ENCODE results near the gene RDH12. TPM values are rescaled to one million over a fixed set of nuclear protein-coding genes. Genes with fewer than 3 reads are reported as not detected.
"Not testable (repeated sequence)": the region's sequence is repeated elsewhere in the genome, so short reads cannot be mapped to it uniquely, and the experiment has no call there.

The RDH12 gene
- total RNA-seq, 3 donors from 2014 or later: not detected

DNA sequence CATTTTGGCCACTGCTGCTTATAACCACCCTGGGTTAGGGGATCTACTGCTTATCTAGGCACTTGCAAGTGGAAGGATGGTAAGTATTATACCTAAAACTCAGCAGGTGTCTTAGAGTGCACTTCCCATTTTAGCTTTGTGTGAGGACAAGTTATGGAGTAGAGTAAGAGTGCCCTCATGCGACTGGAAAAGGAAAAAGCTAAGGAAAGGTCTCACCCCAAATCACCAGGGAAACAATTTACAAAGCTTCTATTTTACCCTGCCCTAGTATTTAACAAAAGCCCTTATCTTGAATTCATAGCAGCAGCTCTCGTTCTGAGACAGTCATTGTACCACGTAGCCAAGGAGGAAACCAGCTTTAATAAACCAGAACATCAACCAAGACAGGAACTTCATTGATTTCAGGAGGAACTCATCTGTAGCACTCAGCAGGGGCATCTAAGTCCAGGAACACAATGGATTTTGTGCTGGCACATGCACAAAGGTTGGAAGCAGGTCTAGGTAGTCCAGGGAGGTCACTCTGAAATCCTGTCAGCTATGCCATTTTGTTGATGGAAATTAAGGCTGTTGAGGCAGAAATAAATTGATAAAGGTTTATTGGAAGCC, 2.9 kb downstream of the RDH12 start:
- DNase-seq (peak in 1 of 3 donors; percentile 61), ATAC-seq (peak; percentile 85)
- intact Hi-C loops (cut with DNase I, micrococcal nuclease): loop anchor here in 1 of 2 donors (1.0 kb wide), 1 partner anchor 85 kb away; the partner anchor contains the start of gene ARG2

DNA sequence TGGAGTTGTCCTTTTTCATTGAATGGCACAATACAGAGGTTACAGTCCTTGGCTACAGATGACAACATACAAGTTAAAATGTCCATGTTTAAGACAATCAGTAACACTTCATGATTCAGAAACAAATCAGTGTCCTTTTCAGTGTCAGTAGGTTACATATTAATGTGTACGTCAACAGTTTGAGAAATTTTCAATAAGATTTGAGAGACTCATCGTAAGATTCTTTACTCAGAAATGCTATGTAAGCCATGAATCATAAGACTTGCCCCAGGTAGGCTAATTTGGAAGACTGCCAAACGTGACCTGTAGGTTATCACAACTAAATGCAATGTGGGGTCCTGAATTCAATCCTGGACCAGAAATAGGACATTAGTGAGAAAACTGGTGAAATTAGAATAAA, 3.5 kb downstream of the RDH12 start:
- no peak for ATAC-seq
- TF ChIP-seq, protein P1, sequence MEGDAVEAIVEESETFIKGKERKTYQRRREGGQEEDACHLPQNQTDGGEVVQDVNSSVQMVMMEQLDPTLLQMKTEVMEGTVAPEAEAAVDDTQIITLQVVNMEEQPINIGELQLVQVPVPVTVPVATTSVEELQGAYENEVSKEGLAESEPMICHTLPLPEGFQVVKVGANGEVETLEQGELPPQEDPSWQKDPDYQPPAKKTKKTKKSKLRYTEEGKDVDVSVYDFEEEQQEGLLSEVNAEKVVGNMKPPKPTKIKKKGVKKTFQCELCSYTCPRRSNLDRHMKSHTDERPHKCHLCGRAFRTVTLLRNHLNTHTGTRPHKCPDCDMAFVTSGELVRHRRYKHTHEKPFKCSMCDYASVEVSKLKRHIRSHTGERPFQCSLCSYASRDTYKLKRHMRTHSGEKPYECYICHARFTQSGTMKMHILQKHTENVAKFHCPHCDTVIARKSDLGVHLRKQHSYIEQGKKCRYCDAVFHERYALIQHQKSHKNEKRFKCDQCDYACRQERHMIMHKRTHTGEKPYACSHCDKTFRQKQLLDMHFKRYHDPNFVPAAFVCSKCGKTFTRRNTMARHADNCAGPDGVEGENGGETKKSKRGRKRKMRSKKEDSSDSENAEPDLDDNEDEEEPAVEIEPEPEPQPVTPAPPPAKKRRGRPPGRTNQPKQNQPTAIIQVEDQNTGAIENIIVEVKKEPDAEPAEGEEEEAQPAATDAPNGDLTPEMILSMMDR (IDR thresholded peaks at IDR 0.05): no peak
- peaks cover 7% of the 10 kb centered on the region for H3K9me3 ChIP-seq
- H3K4me1 ChIP-seq (ENCODE audit: low read depth): no peaks in the 10 kb centered on the region
- intact Hi-C loops (cut with DNase I, micrococcal nuclease): no loop called here
- DNase-seq: no peak
- H3K4me3 ChIP-seq: no peak overlapping the region
- H3K36me3 ChIP-seq (ENCODE audit: low read depth): no peaks in the 10 kb centered on the region

More for the DNA sequence above, 2.9 kb downstream of the RDH12 start:
- TF ChIP-seq, protein P1 (IDR thresholded peaks at IDR 0.05): no peak
- Histone ChIP-seq H3K4me3 (no peak overlapping the region), H3K36me3 (ENCODE audit: low read depth) (no peaks in the 10 kb centered on the region), H3K9me3 (peaks cover 2% of the 10 kb centered on the region), H3K4me1 (ENCODE audit: low read depth) (no peaks in the 10 kb centered on the region)

DNA sequence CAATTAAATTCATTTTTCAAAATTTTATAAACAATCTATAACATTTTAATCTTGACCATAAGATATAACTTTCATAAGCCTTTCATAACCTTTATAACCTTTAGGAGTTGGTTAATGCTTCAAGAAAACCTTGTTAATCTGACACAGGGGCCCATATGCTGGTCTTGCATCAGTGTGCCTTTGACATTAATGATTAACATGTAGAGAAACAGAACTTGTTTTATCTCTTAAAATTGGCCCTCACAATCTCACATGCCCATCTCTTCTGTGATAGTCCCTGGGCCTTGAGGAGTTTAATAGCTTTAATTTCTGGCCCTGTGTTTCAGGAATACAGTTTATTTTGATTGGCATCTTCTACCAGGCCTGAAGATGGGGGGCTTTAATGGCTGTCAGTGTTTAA, 7.7 kb downstream of the RDH12 start:
- H3K4me1 ChIP-seq (ENCODE audit: low read depth); ATAC-seq; DNase-seq; H3K36me3 ChIP-seq (ENCODE audit: low read depth); H3K4me3 ChIP-seq; intact Hi-C loops (cut with DNase I, micrococcal nuclease); H3K9me3 ChIP-seq: not testable (repeated sequence)

DNA sequence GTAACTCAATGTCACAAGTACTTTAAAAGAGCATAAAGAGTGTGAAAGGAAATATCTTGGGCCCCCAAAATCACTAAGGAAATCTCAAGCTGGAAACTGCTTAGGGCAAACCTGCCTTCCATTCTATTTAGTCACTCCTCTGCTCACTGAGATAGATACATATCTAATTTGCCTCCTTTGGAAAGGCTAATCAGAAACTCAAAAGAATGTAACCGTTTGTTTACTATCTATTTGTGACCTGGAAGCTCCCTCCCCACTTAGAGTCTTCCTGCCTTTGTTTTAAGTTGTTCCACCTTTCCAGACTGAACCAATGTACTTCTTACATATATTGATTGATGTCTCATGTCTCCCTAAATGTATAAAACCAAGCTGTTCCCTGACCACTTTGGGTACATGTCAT, 8.1 kb downstream of the RDH12 start:
- DNase-seq; intact Hi-C loops (cut with DNase I, micrococcal nuclease); H3K4me3 ChIP-seq; H3K4me1 ChIP-seq (ENCODE audit: low read depth); H3K9me3 ChIP-seq; ATAC-seq; H3K36me3 ChIP-seq (ENCODE audit: low read depth): not testable (repeated sequence)

DNA sequence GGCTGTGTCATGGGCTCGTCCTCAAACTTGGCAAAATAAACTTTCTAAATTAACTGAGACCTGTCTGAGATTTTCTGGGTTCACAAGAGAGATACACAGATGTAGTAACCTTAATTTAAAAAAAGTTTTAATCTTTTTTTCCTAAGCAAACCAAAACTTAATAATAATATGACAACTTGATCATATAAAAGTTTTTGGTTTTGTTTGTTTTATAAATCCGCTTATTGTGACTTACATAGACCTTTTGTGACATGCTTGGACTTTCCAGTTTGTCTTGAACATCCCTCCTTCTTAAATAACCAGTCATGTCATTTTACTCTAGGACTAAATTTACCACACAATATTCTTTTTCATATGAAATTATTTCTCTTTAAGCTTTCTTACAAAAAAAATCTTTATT, 8.5 kb downstream of the RDH12 start:
- H3K36me3 ChIP-seq (ENCODE audit: low read depth): no peaks in the 10 kb centered on the region
- no peaks in the 10 kb centered on the region for H3K4me1 ChIP-seq (ENCODE audit: low read depth)
- no peak for ATAC-seq
- no peak overlapping the region for H3K4me3 ChIP-seq
- intact Hi-C loops (cut with DNase I, micrococcal nuclease): no loop called here
- TF ChIP-seq, protein P1 (IDR thresholded peaks at IDR 0.05): no peak
- H3K9me3 ChIP-seq: peaks cover 9% of the 10 kb centered on the region
- no peak for DNase-seq

DNA sequence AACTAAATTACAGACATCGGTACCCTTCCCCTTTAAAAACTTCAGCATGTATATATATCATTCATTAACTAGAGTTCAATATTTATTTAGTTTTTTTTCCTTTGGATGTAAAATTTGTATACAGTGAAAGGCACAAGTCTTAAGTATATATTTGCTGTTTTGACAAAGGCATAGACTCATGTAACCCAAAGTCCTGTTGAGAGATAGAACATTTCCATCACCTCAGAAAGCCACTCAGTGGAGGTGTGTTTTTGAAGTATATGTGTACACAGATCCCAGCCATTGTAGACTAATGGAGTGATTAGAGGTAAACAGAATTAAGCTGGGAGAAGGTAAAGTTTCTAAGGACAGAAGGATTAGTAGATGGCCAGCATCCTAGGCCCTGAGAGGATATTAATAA, 15.4 kb downstream of the RDH12 start:
- Histone ChIP-seq H3K4me1 (ENCODE audit: low read depth) (peaks cover 3% of the 10 kb centered on the region), H3K36me3 (ENCODE audit: low read depth) (no peaks in the 10 kb centered on the region), H3K9me3 (no peaks in the 10 kb centered on the region), H3K4me3 (no peak overlapping the region)
- TF ChIP-seq, protein P1 (IDR thresholded peaks at IDR 0.05): no peak
- ATAC-seq: no peak
- no peak for DNase-seq
- intact Hi-C loops (cut with DNase I, micrococcal nuclease): no loop called here

DNA sequence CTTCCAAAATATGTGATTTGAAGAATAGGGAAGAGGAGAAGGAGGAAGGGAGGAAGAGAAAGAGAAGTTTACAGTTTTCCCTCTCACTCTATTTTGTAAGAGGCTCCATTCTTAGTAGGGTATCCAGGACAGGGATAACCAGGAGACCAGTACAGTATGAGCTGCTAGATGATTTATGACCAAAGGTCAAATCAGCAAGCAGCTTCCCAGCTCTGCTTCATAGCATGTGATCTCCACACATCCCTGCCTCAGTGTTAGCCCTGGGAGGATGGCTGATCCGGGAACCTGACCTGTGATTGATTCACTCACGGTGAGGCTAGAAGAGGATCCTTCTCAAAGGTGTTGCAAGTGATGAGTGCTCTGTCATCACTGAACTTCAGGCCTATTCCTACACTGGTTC, 16.6 kb downstream of the RDH12 start:
- Histone ChIP-seq H3K9me3 (no peaks in the 10 kb centered on the region), H3K4me3 (no peak overlapping the region), H3K36me3 (ENCODE audit: low read depth) (no peaks in the 10 kb centered on the region), H3K4me1 (ENCODE audit: low read depth) (peaks cover 5% of the 10 kb centered on the region)
- TF ChIP-seq, protein P1 (IDR thresholded peaks at IDR 0.05): no peak
- intact Hi-C loops (cut with DNase I, micrococcal nuclease): no loop called here
- DNase-seq (no peak), ATAC-seq (no peak)

DNA sequence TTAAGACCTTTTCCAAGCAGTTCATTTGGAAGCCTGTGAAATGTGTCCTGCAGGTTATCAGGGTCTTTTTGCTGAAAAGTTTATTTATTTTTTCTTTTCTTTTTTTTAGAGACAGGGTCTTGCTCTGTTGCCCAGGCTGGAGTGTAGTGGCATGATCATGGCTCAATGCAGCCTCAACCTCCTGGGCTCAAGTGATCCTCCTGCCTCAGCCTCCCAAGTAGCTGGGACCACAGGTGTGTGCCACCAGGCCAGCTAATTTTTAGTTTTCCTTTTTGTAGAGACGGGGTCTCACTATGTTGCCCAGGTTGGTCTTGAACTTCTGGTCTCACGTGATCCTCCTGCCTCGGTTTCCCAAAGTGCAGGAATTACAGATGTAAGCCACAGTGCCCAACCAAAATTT, 17.7 kb downstream of the RDH12 start:
- intact Hi-C loops (cut with DNase I, micrococcal nuclease); DNase-seq; H3K4me3 ChIP-seq; ATAC-seq; H3K4me1 ChIP-seq (ENCODE audit: low read depth); H3K9me3 ChIP-seq; H3K36me3 ChIP-seq (ENCODE audit: low read depth): not testable (repeated sequence)

All from mucosa of descending colon (tissue), 3 donors.